Liver (tissue), 3 donors: ENCODE results near the gene TBC1D1.

ENCODE experiments used
- ATF3 ChIP-seq: IDR thresholded peaks from 2 replicates; pipeline ENCODE4 v1.6.1; 2016; ENCODE audit warnings: antibody characterized with exemption
- CTCF ChIP-seq: fragments of 150-350 bp; IDR thresholded peaks from 2 replicates; pipeline ENCODE4 v1.5.1; 2017; ENCODE audit warnings: improper control_type of control experiment, low read depth, low read length; ENCODE audit not compliant: missing input control
- FOXA1 ChIP-seq: IDR thresholded peaks from 2 replicates; pipeline ENCODE4 v1.6.1; 2016; ENCODE audit warnings: antibody characterized with exemption
- GABPA ChIP-seq, 2 donors: IDR thresholded peaks in 1 of 2; conservative IDR thresholded peaks in 1 of 2; 2 replicates each; pipeline ENCODE4 v1.6.1; 2016; ENCODE audit warnings: antibody characterized with exemption in 2 of 2, mild to moderate bottlenecking in 1 of 2, moderate library complexity in 1 of 2
- HNF4A ChIP-seq, 2 donors: conservative IDR thresholded peaks; 2 replicates each; pipeline ENCODE4 v1.6.1; 2016; ENCODE audit warnings: antibody characterized with exemption in 2 of 2, mild to moderate bottlenecking in 2 of 2
- MAX ChIP-seq: IDR thresholded peaks from 2 replicates; pipeline ENCODE4 v1.6.1; 2016; ENCODE audit warnings: antibody characterized with exemption
- NR2F2 ChIP-seq: IDR thresholded peaks from 2 replicates; pipeline ENCODE4 v1.6.1; 2016; ENCODE audit warnings: antibody characterized with exemption
- RAD21 ChIP-seq, 2 donors: IDR thresholded peaks; 2 replicates each; pipeline ENCODE4 v1.6.1; 2016; ENCODE audit warnings: antibody characterized with exemption in 2 of 2, mild to moderate bottlenecking in 2 of 2
- REST ChIP-seq: IDR thresholded peaks from 2 replicates; pipeline ENCODE4 v1.6.1; 2016; ENCODE audit warnings: antibody characterized with exemption, mild to moderate bottlenecking
- RXRA ChIP-seq, 2 donors: IDR thresholded peaks; 2 replicates each; pipeline ENCODE4 v1.6.1; 2017 to 2018; ENCODE audit warnings: antibody characterized with exemption in 2 of 2, mild to moderate bottlenecking in 1 of 2
- SP1 ChIP-seq: IDR thresholded peaks from 2 replicates; pipeline ENCODE4 v1.6.1; 2018; ENCODE audit warnings: antibody characterized with exemption, mild to moderate bottlenecking
- TAF1 ChIP-seq: conservative IDR thresholded peaks from 2 replicates; pipeline ENCODE4 v1.6.1; 2016; ENCODE audit warnings: antibody characterized with exemption, mild to moderate bottlenecking
- YY1 ChIP-seq: IDR thresholded peaks from 2 replicates; pipeline ENCODE4 v1.6.1; 2016; ENCODE audit warnings: antibody characterized with exemption, mild to moderate bottlenecking
- ZBTB33 ChIP-seq: IDR thresholded peaks from 2 replicates; pipeline ENCODE4 v1.6.1; 2016; ENCODE audit warnings: antibody characterized with exemption
- donor health status: healthy.
- donor health status: healthy.

- TF ChIP-seq CTCF (no peak), MAX (no peak), FOXA1 (no peak), RXRA (IDR thresholded peaks at IDR 0.05) (no peak), YY1 (no peak), ATF3 (no peak), REST (no peak), SP1 (no peak), RAD21 (IDR thresholded peaks at IDR 0.05) (no peak), GABPA (IDR thresholded peaks at IDR 0.05 in 1 of 2, conservative IDR thresholded peaks at IDR 0.05 in 1 of 2) (no peak), TAF1 (no peak), HNF4A (conservative IDR thresholded peaks at IDR 0.05) (no peak), NR2F2 (no peak), ZBTB33 (no peak)
These were observed 36.5 kb downstream of the TBC1D1 start for GRCh38 chr4:37927434-37927833.
